Measurements from ENCODE around the gene PCED1B.

The PCED1B gene

GRCh38 chr12:47067771-47068431 is 11.5 kb upstream of the PCED1B start:
- no peak for DNase-seq (ENCODE audit: low read depth in 2 of 2)

GRCh38 chr12:47068539-47068938 is 10.9 kb upstream of the PCED1B start:
- no peak for DNase-seq (ENCODE audit: low read depth in 2 of 2)

- no peak for DNase-seq (ENCODE audit: low read depth in 2 of 2)
Measured at GRCh38 chr12:47070310-47070709, 9.1 kb upstream of the PCED1B start.

- no peak for DNase-seq (ENCODE audit: low read depth in 2 of 2)
Measured at GRCh38 chr12:47071241-47071852, 8.1 kb upstream of the PCED1B start.

- DNase-seq (ENCODE audit: low read depth in 2 of 2), result no peak
Measured at GRCh38 chr12:47073951-47074350, 5.5 kb upstream of the PCED1B start.

- no peak for DNase-seq (ENCODE audit: low read depth in 2 of 2)
Measured at GRCh38 chr12:47074757-47075156, 4.7 kb upstream of the PCED1B start.

- no peak for DNase-seq (ENCODE audit: low read depth in 2 of 2)
Measured at GRCh38 chr12:47075192-47076084, 4.0 kb upstream of the PCED1B start.

GRCh38 chr12:47077206-47078085 is 2.0 kb upstream of the PCED1B start:
- DNase-seq (ENCODE audit: low read depth in 2 of 2), result no peak

- DNase-seq (ENCODE audit: low read depth in 2 of 2), result no peak
Measured at GRCh38 chr12:47078086-47078395, 1.4 kb upstream of the PCED1B start.

- DNase-seq (ENCODE audit: low read depth in 2 of 2), result peak in 1 of 2 donors; percentile 5
Measured at GRCh38 chr12:47078733-47079467, 521 bp upstream of the PCED1B start.

- peak in 1 of 2 donors; percentile 31 for DNase-seq (ENCODE audit: low read depth in 2 of 2)
Measured at GRCh38 chr12:47079981-47080724, 732 bp downstream of the PCED1B start.

- DNase-seq (ENCODE audit: low read depth in 2 of 2), result peak in 1 of 2 donors; percentile 17
Measured at GRCh38 chr12:47080725-47081502, 1.5 kb downstream of the PCED1B start.

GRCh38 chr12:47082283-47082682 is 2.9 kb downstream of the PCED1B start:
- no peak for DNase-seq (ENCODE audit: low read depth in 2 of 2)

GRCh38 chr12:47082796-47083621 is 3.6 kb downstream of the PCED1B start:
- DNase-seq (ENCODE audit: low read depth in 2 of 2), result no peak

GRCh38 chr12:47084172-47084571 is 4.8 kb downstream of the PCED1B start:
- no peak for DNase-seq (ENCODE audit: low read depth in 2 of 2)

GRCh38 chr12:47085815-47086252 is 6.4 kb downstream of the PCED1B start:
- DNase-seq (ENCODE audit: low read depth in 2 of 2), result no peak

- no peak for DNase-seq (ENCODE audit: low read depth in 2 of 2)
Measured at GRCh38 chr12:47087088-47087688, 7.8 kb downstream of the PCED1B start.
